ENCODE results near the gene CSAG3.
"Not testable (repeated sequence)": the region's sequence is repeated elsewhere in the genome, so short reads cannot be mapped to it uniquely, and the experiment has no call there.

CSAG3 gene

DNA sequence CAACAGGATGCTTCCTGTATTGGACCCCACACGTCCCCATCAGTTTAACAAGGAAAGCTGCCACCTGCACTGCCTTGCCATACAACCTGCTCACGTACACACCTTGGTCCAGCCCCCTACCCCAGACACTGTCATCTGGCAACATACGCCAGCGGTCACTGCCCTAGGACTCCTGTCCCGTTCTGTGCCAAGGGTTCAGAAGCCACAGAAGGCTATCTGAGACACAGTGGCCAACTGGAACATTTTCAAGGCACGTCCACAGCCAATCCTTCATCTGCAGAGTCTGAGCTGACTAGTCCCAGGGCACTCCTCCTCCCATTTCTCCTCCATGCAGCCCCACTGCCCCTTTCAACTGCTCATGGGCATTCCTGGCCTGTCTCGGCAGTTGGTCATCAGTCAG is 2.6 kb downstream of the CSAG3 start:
- H3K27me3 ChIP-seq (replicated peaks; ENCODE audit: insufficient read depth, low read length); H3K9me2 ChIP-seq (replicated peaks; ENCODE audit: insufficient read depth, low read length); H3K4me2 ChIP-seq (ENCODE audit: low read depth, low read length); H3F3A ChIP-seq (ENCODE audit: insufficient read depth, low read length); H3K9me3 ChIP-seq (replicated peaks; ENCODE audit: insufficient read depth, low read length); H2AFZ ChIP-seq (ENCODE audit: low read length); H3K4me1 ChIP-seq (ENCODE audit: low read length); H3K4me3 ChIP-seq (ENCODE audit: low read length); DNase-seq; H3K9ac ChIP-seq (ENCODE audit: low read length); H3K79me2 ChIP-seq (ENCODE audit: low read length); H3K27ac ChIP-seq (ENCODE audit: low read length); H4K20me1 ChIP-seq (ENCODE audit: insufficient read depth, low read length); H3K36me3 ChIP-seq (replicated peaks; ENCODE audit: insufficient read depth, low read length): not testable (repeated sequence)

- H3K9me2 ChIP-seq (replicated peaks; ENCODE audit: insufficient read depth, low read length); H3K4me2 ChIP-seq (ENCODE audit: low read depth, low read length); H3K9ac ChIP-seq (ENCODE audit: low read length); H3F3A ChIP-seq (ENCODE audit: insufficient read depth, low read length); H3K27ac ChIP-seq (ENCODE audit: low read length); DNase-seq; H3K36me3 ChIP-seq (replicated peaks; ENCODE audit: insufficient read depth, low read length); H3K4me3 ChIP-seq (ENCODE audit: low read length); H3K9me3 ChIP-seq (replicated peaks; ENCODE audit: insufficient read depth, low read length); H4K20me1 ChIP-seq (ENCODE audit: insufficient read depth, low read length); H3K4me1 ChIP-seq (ENCODE audit: low read length); H3K27me3 ChIP-seq (replicated peaks; ENCODE audit: insufficient read depth, low read length); H2AFZ ChIP-seq (ENCODE audit: low read length); H3K79me2 ChIP-seq (ENCODE audit: low read length): not testable (repeated sequence)
Observed at GRCh38 chrX:152766562-152766961, 7.5 kb downstream of the CSAG3 start.

DNA sequence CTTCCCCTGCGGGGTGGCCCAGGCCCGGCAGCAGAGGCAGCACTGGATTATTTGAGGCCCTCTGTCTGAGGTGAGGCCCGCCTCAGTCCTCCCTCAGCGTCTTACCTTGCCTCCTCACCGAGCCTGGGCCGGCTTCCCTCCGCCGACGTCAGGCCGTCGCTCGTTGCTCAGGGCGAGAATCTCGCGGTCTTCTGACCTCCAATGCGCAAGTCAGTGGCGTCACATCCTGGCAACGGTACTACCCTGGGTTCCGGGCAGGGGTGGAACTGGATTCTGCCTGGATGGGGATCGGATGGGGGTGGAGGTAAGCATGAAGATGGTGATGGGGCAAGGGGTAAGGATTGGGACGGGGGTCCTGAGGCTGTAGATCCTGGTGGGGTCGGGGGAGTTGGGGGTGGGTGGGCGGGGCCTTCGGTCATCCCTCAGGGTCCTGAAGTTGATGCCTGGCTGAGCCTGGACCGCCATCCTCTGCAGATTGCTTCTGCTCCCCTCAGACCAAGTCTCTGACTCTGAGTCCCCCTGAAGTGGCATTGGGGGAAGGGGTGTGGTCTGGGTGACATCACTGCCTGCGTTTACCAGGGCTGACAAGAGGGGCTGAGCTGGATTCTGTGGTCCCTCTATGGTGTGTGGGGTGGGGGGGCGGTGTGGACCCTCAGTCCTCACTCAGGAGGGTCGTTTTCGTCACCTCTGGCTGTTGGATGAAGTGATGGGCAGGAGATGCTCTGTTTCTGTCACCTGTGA is 10.7 kb downstream of the CSAG3 start, which contains the start of gene MAGEA6:
MAGEA6 (minus strand) TSS at position 141 of the 741 bp plus-strand sequence. CDS start 2,039 bp downstream, outside the sequence.
- DNase-seq; H3K9me3 ChIP-seq (replicated peaks; ENCODE audit: insufficient read depth, low read length); H3K9me2 ChIP-seq (replicated peaks; ENCODE audit: insufficient read depth, low read length); H3K27me3 ChIP-seq (replicated peaks; ENCODE audit: insufficient read depth, low read length); H3K27ac ChIP-seq (ENCODE audit: low read length); H3K4me1 ChIP-seq (ENCODE audit: low read length); H3K79me2 ChIP-seq (ENCODE audit: low read length); H3K36me3 ChIP-seq (replicated peaks; ENCODE audit: insufficient read depth, low read length); H3K4me2 ChIP-seq (ENCODE audit: low read depth, low read length); H3K9ac ChIP-seq (ENCODE audit: low read length); H3K4me3 ChIP-seq (ENCODE audit: low read length); H2AFZ ChIP-seq (ENCODE audit: low read length); H4K20me1 ChIP-seq (ENCODE audit: insufficient read depth, low read length); H3F3A ChIP-seq (ENCODE audit: insufficient read depth, low read length): not testable (repeated sequence)

DNA sequence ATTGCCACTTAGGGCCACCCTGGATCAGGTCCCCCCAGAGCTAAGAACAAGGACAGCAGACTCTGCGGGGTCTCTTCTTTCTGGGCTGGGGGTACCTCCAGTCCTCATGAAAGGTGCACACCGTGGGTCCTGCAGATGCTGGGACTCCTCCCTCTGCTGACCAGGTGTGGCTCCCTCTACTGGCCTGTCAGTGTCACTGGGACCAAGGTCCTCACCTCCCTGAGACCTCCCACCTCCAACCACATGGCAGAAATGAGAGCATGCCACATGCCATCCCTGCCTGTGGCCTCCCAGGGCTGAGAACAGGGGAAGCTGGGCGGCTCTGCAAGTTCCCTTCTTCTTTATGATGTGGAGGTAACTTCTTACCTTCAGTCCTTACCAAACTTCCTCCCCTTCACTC is 28.0 kb downstream of the CSAG3 start:
- not testable (repeated sequence) for H3K4me3 ChIP-seq (ENCODE audit: low read length); H3F3A ChIP-seq (ENCODE audit: insufficient read depth, low read length); H3K27ac ChIP-seq (ENCODE audit: low read length); H3K4me2 ChIP-seq (ENCODE audit: low read depth, low read length); H3K79me2 ChIP-seq (ENCODE audit: low read length); H3K9me2 ChIP-seq (replicated peaks; ENCODE audit: insufficient read depth, low read length); H3K4me1 ChIP-seq (ENCODE audit: low read length); H3K36me3 ChIP-seq (replicated peaks; ENCODE audit: insufficient read depth, low read length); H4K20me1 ChIP-seq (ENCODE audit: insufficient read depth, low read length); H2AFZ ChIP-seq (ENCODE audit: low read length); DNase-seq; H3K27me3 ChIP-seq (replicated peaks; ENCODE audit: insufficient read depth, low read length); H3K9me3 ChIP-seq (replicated peaks; ENCODE audit: insufficient read depth, low read length); H3K9ac ChIP-seq (ENCODE audit: low read length)

GRCh38 chrX:152798945-152799344 is 39.9 kb downstream of the CSAG3 start:
- Histone ChIP-seq H3K4me2 (ENCODE audit: low read depth, low read length) (no peak overlapping the region), H3K27me3 (replicated peaks; ENCODE audit: insufficient read depth, low read length) (no peaks in the 10 kb centered on the region), H3K9ac (ENCODE audit: low read length) (no peak overlapping the region)

More at GRCh38 chrX:152798945-152799344, 39.9 kb downstream of the CSAG3 start:
- H3K27ac ChIP-seq (ENCODE audit: low read length) = no peak overlapping the region
- no peaks in the 10 kb centered on the region for H3K9me2 ChIP-seq (replicated peaks; ENCODE audit: insufficient read depth, low read length)
- no peaks in the 10 kb centered on the region for H3K9me3 ChIP-seq (replicated peaks; ENCODE audit: insufficient read depth, low read length)
- H2AFZ ChIP-seq (ENCODE audit: low read length) = no peak overlapping the region
- no peaks in the 10 kb centered on the region for H4K20me1 ChIP-seq (ENCODE audit: insufficient read depth, low read length)
- no peaks in the 10 kb centered on the region for H3K4me1 ChIP-seq (ENCODE audit: low read length)
- H3F3A ChIP-seq (ENCODE audit: insufficient read depth, low read length) = no peaks in the 10 kb centered on the region
- H3K79me2 ChIP-seq (ENCODE audit: low read length) = no peaks in the 10 kb centered on the region
- H3K4me3 ChIP-seq (ENCODE audit: low read length) = no peak overlapping the region
- DNase-seq = no peak
- H3K36me3 ChIP-seq (replicated peaks; ENCODE audit: insufficient read depth, low read length) = no peaks in the 10 kb centered on the region
- TF ChIP-seq EZH2phosphoT487 (IDR thresholded peaks at IDR 0.05; ENCODE audit: low read length) = no peak
- TF ChIP-seq, protein P1, sequence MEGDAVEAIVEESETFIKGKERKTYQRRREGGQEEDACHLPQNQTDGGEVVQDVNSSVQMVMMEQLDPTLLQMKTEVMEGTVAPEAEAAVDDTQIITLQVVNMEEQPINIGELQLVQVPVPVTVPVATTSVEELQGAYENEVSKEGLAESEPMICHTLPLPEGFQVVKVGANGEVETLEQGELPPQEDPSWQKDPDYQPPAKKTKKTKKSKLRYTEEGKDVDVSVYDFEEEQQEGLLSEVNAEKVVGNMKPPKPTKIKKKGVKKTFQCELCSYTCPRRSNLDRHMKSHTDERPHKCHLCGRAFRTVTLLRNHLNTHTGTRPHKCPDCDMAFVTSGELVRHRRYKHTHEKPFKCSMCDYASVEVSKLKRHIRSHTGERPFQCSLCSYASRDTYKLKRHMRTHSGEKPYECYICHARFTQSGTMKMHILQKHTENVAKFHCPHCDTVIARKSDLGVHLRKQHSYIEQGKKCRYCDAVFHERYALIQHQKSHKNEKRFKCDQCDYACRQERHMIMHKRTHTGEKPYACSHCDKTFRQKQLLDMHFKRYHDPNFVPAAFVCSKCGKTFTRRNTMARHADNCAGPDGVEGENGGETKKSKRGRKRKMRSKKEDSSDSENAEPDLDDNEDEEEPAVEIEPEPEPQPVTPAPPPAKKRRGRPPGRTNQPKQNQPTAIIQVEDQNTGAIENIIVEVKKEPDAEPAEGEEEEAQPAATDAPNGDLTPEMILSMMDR (IDR thresholded peaks at IDR 0.05; ENCODE audit: low read length) = no peak
- no peak for TF ChIP-seq EZH2 (optimal IDR thresholded peaks at IDR 0.05; ENCODE audit: low read depth, low read length)
